Fibroblast of pulmonary artery (primary cell): ENCODE results near the gene C6.
"Not testable (repeated sequence)": the region's sequence is repeated elsewhere in the genome, so short reads cannot be mapped to it uniquely, and the experiment has no call there.

Experiments
- DNase-seq: peaks from one replicate; pipeline ENCODE4 v3.0.0-alpha.2; 2010; ENCODE audit warnings: low read depth
- H3K4me3 ChIP-seq: replicated peaks from 2 replicates; pipeline ENCODE4 v1.5.1; 2011; ENCODE audit warnings: low read depth, mild to moderate bottlenecking, control low read depth, low read length, moderate library complexity
- TF ChIP-seq, protein P1 (sequence below): IDR thresholded peaks from 2 replicates; pipeline ENCODE4 v1.5.1; 2011; ENCODE audit warnings: mild to moderate bottlenecking, control low read depth, low read length, inconsistent platforms; ENCODE audit errors: missing control alignments

The C6 gene

DNA sequence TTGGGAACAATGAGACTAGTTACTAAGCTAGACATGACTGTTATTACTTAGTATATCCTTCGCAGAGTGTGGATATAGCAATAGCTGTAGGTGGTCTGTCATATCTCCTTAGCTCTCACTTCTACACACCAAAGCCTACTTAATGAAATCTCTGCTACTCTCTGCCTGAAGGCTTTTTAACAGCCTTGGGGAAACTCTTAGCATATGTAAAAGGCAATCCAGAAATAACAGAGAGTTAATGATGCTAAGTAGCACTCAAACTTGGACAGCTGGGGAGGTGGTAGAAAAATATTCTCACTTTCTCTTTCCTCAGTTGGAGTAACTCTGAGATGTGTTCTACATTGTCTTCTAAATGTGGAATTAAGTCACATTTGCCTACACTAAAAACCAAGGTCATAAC, 30.2 kb upstream of the C6 start:
- no peak for DNase-seq
- TF ChIP-seq, protein P1, sequence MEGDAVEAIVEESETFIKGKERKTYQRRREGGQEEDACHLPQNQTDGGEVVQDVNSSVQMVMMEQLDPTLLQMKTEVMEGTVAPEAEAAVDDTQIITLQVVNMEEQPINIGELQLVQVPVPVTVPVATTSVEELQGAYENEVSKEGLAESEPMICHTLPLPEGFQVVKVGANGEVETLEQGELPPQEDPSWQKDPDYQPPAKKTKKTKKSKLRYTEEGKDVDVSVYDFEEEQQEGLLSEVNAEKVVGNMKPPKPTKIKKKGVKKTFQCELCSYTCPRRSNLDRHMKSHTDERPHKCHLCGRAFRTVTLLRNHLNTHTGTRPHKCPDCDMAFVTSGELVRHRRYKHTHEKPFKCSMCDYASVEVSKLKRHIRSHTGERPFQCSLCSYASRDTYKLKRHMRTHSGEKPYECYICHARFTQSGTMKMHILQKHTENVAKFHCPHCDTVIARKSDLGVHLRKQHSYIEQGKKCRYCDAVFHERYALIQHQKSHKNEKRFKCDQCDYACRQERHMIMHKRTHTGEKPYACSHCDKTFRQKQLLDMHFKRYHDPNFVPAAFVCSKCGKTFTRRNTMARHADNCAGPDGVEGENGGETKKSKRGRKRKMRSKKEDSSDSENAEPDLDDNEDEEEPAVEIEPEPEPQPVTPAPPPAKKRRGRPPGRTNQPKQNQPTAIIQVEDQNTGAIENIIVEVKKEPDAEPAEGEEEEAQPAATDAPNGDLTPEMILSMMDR: no peak

DNA sequence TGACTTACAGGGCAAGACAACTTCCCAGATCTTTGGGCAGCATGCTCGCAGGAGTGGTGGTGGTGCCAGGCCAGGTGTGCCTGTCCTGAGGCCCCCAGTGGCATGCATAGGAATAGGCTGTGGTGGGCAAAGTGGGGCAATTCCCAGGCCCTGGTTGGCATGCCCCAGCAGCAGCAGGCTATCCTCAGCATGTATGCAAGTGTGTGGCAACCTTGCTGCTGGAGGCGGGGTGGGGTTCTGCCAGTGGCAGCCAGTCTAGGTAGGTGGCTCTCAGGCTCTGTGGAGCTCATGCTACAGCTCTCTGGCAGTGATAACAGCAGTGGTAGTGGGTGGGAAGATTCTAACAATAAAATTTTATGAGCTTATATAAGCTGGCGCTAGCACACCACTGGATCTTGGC, 27.7 kb upstream of the C6 start:
- DNase-seq: no peak
- no peak overlapping the region for H3K4me3 ChIP-seq
- TF ChIP-seq, protein P1: no peak

More for the DNA sequence above, 30.2 kb upstream of the C6 start:
- no peak overlapping the region for H3K4me3 ChIP-seq

DNA sequence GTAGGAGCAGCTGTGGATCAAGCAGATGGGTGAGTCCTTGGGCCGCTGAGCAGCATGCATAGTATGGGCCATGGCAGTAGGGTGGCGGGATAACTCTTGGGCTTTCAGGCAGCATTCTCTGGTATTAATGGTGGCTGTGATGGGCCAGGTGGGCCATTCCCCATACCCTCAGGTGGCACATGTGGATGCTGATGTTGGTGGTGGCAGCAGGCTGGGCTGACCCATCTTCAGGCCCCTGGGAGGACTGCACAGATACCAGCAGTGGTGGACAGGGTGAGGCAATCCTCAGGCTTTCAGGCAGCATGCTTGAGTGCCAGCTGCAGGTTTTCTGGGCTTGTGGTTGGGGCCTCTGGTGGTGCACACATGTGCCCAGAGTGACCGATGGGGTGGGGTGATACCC, 27.1 kb upstream of the C6 start:
- no peak overlapping the region for H3K4me3 ChIP-seq
- no peak for DNase-seq
- TF ChIP-seq, protein P1: no peak

DNA sequence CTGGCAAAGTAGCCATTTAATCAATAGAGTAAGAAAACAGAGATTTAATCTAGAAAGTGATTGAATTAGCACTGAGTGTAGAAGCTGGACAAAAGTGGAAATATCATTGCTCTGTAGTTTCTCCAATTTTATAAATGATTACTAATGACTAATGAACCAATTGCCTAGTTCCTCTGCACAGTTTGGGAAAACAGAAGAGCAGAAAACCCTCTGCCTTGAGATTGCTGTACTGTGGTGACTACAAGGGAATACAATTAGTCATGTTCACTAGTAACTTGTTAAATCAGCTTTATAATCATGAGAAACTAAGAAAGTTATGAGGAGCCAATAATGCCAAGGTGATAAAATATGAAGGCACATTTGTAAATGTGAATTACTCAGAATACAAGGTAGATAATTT, 21.1 kb upstream of the C6 start:
- TF ChIP-seq, protein P1: no peak
- no peak overlapping the region for H3K4me3 ChIP-seq
- DNase-seq: no peak

DNA sequence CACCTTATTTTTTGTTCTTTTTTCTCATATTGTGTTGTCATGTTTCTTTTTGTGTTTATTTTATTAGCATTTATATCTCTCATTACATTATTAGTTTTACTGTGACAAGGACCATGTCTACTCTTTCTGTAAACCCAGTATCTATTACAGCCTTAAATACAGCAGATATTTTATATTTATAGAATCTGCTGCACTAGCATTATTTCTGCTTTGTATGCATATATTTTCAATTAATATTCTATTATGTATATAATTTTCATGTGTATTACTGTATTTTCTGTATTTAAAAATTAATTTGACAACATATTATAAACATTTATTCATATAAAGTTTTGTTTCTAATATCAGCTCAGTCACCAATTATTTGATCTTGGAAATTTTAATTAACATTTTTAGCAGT, 19.5 kb upstream of the C6 start:
- no peak for DNase-seq
- TF ChIP-seq, protein P1: no peak

DNA sequence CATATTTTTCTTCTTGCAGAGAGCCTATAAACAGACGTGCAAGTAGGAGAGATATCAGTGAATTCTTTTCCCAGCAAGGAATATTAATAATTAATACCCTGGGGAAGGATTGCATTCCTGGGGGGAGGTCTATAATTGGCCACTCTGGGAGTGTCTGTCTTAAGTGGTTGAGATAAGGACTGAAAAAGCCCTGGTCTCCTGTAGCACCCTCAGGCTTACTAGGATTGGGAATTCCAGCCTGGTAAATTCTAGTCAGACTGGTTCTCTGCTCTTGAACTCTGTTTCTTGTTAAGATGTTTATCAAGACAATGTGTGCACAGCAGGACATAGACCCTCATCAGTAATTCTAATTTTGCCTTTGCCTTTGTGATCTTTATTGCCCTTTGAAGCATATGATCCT, 16.9 kb upstream of the C6 start:
- not testable (repeated sequence) for DNase-seq, H3K4me3 ChIP-seq

More for the DNA sequence above, 19.5 kb upstream of the C6 start:
- H3K4me3 ChIP-seq: no peak overlapping the region

DNA sequence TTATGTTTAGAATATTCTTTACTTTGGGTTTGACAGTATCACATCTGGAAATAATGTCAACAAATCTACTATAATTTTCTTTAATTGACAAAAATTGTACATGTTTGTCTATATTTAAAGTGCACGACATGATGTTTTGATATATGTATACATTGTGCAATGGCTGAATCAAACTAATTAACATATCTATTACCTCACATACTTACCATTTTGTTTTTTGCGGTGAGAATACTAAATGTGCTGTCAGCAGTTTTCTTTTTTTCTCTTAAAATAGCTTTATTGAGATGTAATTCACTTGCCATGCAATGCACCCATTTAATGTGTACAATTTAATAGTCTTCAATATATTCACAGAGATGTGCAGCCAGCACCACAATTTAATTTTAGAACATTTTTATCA, 10.6 kb upstream of the C6 start:
- DNase-seq: no peak
- no peak overlapping the region for H3K4me3 ChIP-seq

More for the DNA sequence above, 10.6 kb upstream of the C6 start:
- TF ChIP-seq, protein P1: no peak
